22Rv1 (cell line): Measurements from ENCODE around the gene CLCA4.

Experiments used
- CTCF ChIP-seq: fragments of 450-650 bp; IDR thresholded peaks from 2 replicates; pipeline ENCODE4 v1.5.1; 2017; ENCODE audit warnings: mild to moderate bottlenecking
- ZFX ChIP-seq: fragments of 450-650 bp; IDR thresholded peaks from 2 replicates; pipeline ENCODE4 v1.6.1; 2017; ENCODE audit warnings: antibody characterized with exemption, borderline replicate concordance

GRCh38 chr1:86520789-86521521 is 25.9 kb upstream of the CLCA4 start:
- TF ChIP-seq CTCF: no peak
- no peak for TF ChIP-seq ZFX
